Psoas muscle (tissue), 8 donors: ENCODE results near the gene CAMKMT. TPM values are rescaled to one million over a fixed set of nuclear protein-coding genes. Genes with fewer than 3 reads are reported as not detected.

Experiments used
- ATAC-seq, 4 donors: fragments of 200-7000 bp; cut with Tn5 transposase; one replicate each; pipeline ENCODE4 v1.9.1; 2020; ENCODE audit warnings: moderate library complexity in 3 of 4, mild to moderate bottlenecking in 2 of 4
- DNase-seq, 2 donors: peaks; one replicate each; pipeline ENCODE4 v3.0.0-alpha.2; 2020
- H3K27ac ChIP-seq: fragments of 200-600 bp; one replicate; pipeline ENCODE4 v1.8.0; 2022
- H3K27me3 ChIP-seq, 3 donors: fragments of 200-600 bp in 1 of 3; one replicate each; pipeline versions ENCODE4 v1.6.1 to v1.8.0; 2013 to 2022; ENCODE audit warnings: low read length in 2 of 3, mild to moderate bottlenecking in 2 of 3, moderate library complexity in 1 of 3; ENCODE audit not compliant: insufficient read depth in 3 of 3
- H3K36me3 ChIP-seq, 2 donors: fragments of 200-600 bp in 1 of 2; one replicate each; pipeline versions ENCODE4 v1.6.1 to v1.8.0; 2013 to 2022; ENCODE audit warnings: low read depth in 1 of 2, mild to moderate bottlenecking in 1 of 2, moderate library complexity in 1 of 2; ENCODE audit not compliant: insufficient read depth in 1 of 2
- H3K4me1 ChIP-seq: fragments of 200-600 bp; one replicate; pipeline ENCODE4 v1.8.0; 2022
- H3K4me3 ChIP-seq: fragments of 200-600 bp; one replicate; pipeline ENCODE4 v1.8.0; 2022; ENCODE audit warnings: mild to moderate bottlenecking
- H3K9me3 ChIP-seq: fragments of 200-600 bp; one replicate; pipeline ENCODE4 v1.8.0; 2022
- WGBS, 3 donors: extraction: QIAGEN DNeasy Blood & Tissue Kit; methylation state at CpG; one replicate each; pipeline versions ENCODE4 v1.1.6 to v1.1.7; 2013; 5-methylcytosine and 5-hydroxymethylcytosine counted together
- intact Hi-C, 2 donors: fragments of 100-400 bp; cut with DNase I; formaldehyde crosslinking; loops; one replicate each; pipeline versions ENCODE4 v1.11.0 to v1.14.2; 2022
- polyA plus RNA-seq, 3 donors: library from polyadenylated mRNA; stranded (reverse); fragments of 200-250 nt; gene quantifications; one replicate each; pipeline ENCODE4 v1.2.3, GENCODE V29; 2013
- total RNA-seq, 4 donors: library from RNA; stranded (reverse); fragmentation: NEBNext Ultra II Directional in 2 of 4; extraction: Animal tissue kit (Norgen Biotek cat#: 25700) in 2 of 4; gene quantifications; one replicate each; pipeline versions ENCODE4 v1.2.1 to v1.2.4, GENCODE V29; 2021 to 2023
- TF ChIP-seq, protein P1 (sequence below): fragments of 200-600 bp; IDR thresholded peaks from one replicate; pipeline ENCODE4 v1.8.0; 2022; ENCODE audit warnings: antibody characterized with exemption
- donor health status: healthy with polysubstance abuse.
- donor health status: DM: no; HTN: no; CAD: no; lungs with moderate emphysema.
- donor health status: Bipolar disorder and iron deficiency.
- donor health status: healthy.
- donor health status: DM: yes; HTN: yes; CAD: no.
- donor health status: DM: no; HTN: no; CAD: no.
- donor health status: DM: no; HTN: no; CAD: no.
- donor health status: DM: yes; HTN: yes; CAD: no.

CAMKMT gene
- total and polyA plus RNA-seq, 7 donors, result 2.8 to 7.3 (median 4.5) TPM

DNA sequence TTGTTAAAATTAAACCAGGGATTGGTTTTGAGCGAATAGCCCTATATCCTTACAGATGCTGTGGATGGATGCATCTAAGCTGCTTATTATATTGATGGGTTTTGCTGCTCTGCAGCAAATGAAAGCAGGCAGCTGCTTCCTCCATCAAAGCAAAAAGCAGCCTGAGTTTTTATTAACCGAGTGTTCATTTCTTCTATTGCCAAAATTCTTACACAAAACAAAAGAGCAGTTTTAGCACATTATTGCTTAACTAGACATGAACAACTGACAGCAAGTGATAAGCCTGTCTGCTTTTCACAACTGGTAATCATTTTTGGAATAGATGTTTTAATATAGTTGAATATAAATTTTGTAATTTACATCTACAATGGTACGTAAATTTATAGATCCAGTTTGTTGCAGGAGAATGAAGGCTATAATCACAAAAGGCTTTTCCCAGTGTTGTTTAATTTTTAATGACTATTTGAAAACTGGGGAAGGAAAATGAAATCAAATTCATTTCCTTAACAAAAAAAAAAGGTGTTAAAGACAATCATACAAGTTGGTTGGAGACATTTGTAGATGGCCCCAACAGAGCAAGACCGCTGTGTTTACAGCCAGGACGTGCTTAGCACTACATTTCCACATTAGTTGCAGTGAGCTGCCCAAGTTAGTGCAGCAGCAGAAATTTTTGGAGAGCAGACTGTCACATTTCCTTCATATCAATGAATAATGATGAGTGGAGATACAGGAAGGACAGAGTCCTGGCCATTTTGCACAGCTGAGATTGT is 326.1 kb downstream of the CAMKMT start:
- no peak for ATAC-seq
- 69 to 71% (median 69%) methylated on average over 5 of the region's 5 CpGs for WGBS, 3 donors

DNA sequence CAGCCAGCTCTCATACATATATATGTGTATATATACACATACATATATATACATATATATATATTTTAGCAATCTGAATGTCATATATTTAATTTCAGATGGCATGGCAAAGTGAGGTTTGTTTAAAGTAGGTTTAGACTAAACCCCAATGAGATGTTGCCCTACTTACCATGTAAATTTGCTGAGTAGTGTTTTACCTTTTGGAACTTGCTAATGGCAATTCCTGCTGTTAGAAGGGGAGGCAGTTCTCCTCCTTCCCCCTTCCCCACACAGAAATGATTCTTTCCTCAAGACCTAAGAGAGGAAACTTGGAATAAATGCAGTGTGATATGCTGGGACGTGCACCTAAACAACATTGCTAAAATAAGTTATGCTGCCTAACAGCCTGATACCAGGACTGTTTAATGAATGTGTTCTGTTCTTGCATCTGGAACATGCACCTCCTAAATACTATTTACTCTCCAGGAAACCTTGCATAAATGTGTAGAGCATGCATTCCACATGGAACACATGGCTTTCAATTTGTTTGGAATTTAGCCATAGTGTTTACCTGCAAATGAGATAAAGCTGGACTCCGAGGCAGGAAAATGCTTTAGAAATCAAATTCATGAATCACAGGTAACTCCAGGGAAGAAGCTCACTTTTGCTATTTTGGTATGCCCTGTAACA is 326.8 kb downstream of the CAMKMT start:
- ATAC-seq (no peak), DNase-seq (no peak)
- TF ChIP-seq, protein P1, sequence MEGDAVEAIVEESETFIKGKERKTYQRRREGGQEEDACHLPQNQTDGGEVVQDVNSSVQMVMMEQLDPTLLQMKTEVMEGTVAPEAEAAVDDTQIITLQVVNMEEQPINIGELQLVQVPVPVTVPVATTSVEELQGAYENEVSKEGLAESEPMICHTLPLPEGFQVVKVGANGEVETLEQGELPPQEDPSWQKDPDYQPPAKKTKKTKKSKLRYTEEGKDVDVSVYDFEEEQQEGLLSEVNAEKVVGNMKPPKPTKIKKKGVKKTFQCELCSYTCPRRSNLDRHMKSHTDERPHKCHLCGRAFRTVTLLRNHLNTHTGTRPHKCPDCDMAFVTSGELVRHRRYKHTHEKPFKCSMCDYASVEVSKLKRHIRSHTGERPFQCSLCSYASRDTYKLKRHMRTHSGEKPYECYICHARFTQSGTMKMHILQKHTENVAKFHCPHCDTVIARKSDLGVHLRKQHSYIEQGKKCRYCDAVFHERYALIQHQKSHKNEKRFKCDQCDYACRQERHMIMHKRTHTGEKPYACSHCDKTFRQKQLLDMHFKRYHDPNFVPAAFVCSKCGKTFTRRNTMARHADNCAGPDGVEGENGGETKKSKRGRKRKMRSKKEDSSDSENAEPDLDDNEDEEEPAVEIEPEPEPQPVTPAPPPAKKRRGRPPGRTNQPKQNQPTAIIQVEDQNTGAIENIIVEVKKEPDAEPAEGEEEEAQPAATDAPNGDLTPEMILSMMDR, result no peak
- H3K4me1 ChIP-seq, result peaks cover 4% of the 10 kb centered on the region
- H3K27ac ChIP-seq, result no peak overlapping the region
- intact Hi-C loops, result no loop called here
- WGBS, 3 donors, result 76 to 78% (median 78%) methylated on average over 2 of the region's 2 CpGs
- no peaks in the 10 kb centered on the region for H3K36me3 ChIP-seq
- no peaks in the 10 kb centered on the region for H3K9me3 ChIP-seq
- no peaks in the 10 kb centered on the region for H3K27me3 ChIP-seq
- no peak overlapping the region for H3K4me3 ChIP-seq

More for the DNA sequence above, 326.1 kb downstream of the CAMKMT start:
- H3K27me3 ChIP-seq, result no peaks in the 10 kb centered on the region
- TF ChIP-seq, protein P1, result no peak
- H3K4me3 ChIP-seq, result no peak overlapping the region
- no peaks in the 10 kb centered on the region for H3K9me3 ChIP-seq
- H3K36me3 ChIP-seq, result no peaks in the 10 kb centered on the region
- intact Hi-C loops, result no loop called here
- no peak for DNase-seq
- peaks cover 4% of the 10 kb centered on the region for H3K4me1 ChIP-seq
- H3K27ac ChIP-seq, result no peak overlapping the region

DNA sequence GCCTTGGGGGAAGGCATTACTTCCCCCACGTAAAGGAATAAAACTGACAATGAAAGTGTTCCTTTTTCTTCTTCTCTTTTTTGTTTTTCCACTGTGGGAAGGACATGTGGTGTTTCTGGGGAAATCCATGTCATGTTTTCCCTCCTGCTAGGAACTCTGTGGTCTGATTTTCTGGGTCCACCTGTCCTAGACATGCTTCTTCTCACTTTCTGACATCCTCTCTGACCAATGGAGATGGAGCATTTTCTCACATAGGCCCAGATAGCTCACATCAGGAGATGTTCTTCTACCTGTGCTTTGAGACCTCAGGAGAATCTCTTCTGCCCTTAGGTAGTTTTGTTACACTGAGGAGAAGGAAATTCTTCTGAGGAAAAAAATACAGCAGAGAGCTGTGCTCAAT is 327.8 kb downstream of the CAMKMT start:
- Histone ChIP-seq H3K36me3 (no peaks in the 10 kb centered on the region), H3K9me3 (no peaks in the 10 kb centered on the region), H3K4me1 (peaks cover 4% of the 10 kb centered on the region), H3K27me3 (no peaks in the 10 kb centered on the region), H3K27ac (no peak overlapping the region), H3K4me3 (no peak overlapping the region)
- DNase-seq (no peak), ATAC-seq (no peak)
- WGBS, 3 donors, result 90 to 100% (median 93%) methylated on average over 1 of the region's 1 CpG
- intact Hi-C loops, result no loop called here
- TF ChIP-seq, protein P1, result no peak

DNA sequence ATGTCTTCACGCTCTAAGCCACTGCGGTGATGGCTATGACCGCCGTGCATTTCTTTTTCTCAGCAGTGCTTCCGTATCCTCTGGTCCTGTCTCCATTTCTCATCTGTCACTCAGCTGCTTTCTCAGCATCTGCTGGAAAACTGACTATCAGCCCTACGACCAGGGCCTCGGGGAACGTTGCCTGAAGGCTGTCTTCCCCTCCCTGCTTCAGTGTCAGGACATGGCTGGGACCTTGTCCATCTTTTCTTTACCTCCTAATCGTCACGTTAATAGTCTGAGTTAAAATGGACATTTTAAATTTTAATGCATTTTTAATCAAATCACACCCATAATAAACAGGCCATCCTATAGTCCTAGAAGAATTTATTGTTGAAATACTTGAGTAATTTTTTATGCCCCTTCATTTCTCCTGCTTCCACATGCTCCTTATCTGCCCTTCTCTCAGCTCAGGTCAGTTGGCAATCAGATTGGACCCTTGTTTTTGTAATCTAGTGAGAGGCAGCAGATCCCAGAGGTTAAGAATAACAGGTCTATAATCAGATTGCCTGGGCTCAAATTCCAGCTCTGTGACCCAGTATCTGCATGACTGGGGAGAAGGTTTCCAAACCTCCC is 329.5 kb downstream of the CAMKMT start:
- Histone ChIP-seq H3K9me3 (no peaks in the 10 kb centered on the region), H3K27me3 (no peaks in the 10 kb centered on the region), H3K4me1 (peaks cover 4% of the 10 kb centered on the region), H3K36me3 (no peaks in the 10 kb centered on the region), H3K4me3 (no peak overlapping the region), H3K27ac (no peak overlapping the region)
- intact Hi-C loops, result no loop called here
- 91 to 97% (median 95%) methylated on average over 10 of the region's 10 CpGs for WGBS, 3 donors
- ATAC-seq, result no peak
- TF ChIP-seq, protein P1, result no peak
- no peak for DNase-seq
